ENCODE data around the gene ZNF37A. TPM values are rescaled to one million over a fixed set of nuclear protein-coding genes. Genes with fewer than 3 reads are reported as not detected.

The ZNF37A gene
- total and polyA plus RNA-seq, 2 experiments from 2014 or later = 8.7 to 12.2 TPM

- no peaks in the 10 kb centered on the region for H4K20me1 ChIP-seq (replicated peaks; ENCODE audit: insufficient read depth)
- no peaks in the 10 kb centered on the region for H3K79me2 ChIP-seq (replicated peaks; ENCODE audit: insufficient read depth)
- no peaks in the 10 kb centered on the region for H3K9me2 ChIP-seq (ENCODE audit: insufficient read depth)
- H3K36me3 ChIP-seq (ENCODE audit: insufficient read depth) = peaks cover 56% of the 10 kb centered on the region
- no peaks in the 10 kb centered on the region for H3K4me1 ChIP-seq (ENCODE audit: insufficient read depth)
- no peak overlapping the region for H3K27ac ChIP-seq (ENCODE audit: low read depth)
- H3K27ac Mint-ChIP-seq = no peak overlapping the region
- H3K4me3 ChIP-seq = no peak overlapping the region
- H3K9me3 Mint-ChIP-seq = peaks cover 95% of the 10 kb centered on the region
- H3K27me3 Mint-ChIP-seq (ENCODE audit: insufficient read depth, low read depth, poor library complexity) = peaks cover 6% of the 10 kb centered on the region
- no peak overlapping the region for H3K4me3 Mint-ChIP-seq
- H2AFZ ChIP-seq = no peak overlapping the region
- ATAC-seq (no peak), DNase-seq (ENCODE audit: low spot score) (peak; percentile 5)
- TF ChIP-seq, protein P1, sequence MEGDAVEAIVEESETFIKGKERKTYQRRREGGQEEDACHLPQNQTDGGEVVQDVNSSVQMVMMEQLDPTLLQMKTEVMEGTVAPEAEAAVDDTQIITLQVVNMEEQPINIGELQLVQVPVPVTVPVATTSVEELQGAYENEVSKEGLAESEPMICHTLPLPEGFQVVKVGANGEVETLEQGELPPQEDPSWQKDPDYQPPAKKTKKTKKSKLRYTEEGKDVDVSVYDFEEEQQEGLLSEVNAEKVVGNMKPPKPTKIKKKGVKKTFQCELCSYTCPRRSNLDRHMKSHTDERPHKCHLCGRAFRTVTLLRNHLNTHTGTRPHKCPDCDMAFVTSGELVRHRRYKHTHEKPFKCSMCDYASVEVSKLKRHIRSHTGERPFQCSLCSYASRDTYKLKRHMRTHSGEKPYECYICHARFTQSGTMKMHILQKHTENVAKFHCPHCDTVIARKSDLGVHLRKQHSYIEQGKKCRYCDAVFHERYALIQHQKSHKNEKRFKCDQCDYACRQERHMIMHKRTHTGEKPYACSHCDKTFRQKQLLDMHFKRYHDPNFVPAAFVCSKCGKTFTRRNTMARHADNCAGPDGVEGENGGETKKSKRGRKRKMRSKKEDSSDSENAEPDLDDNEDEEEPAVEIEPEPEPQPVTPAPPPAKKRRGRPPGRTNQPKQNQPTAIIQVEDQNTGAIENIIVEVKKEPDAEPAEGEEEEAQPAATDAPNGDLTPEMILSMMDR (conservative IDR thresholded peaks at IDR 0.05; ENCODE audit: low read depth in 2 of 2) = no peak
- no peak for TF ChIP-seq POLR2AphosphoS5 (IDR thresholded peaks at IDR 0.05; ENCODE audit: low read depth)
- TF ChIP-seq NANOG (IDR thresholded peaks at IDR 0.05; ENCODE audit: borderline replicate concordance) = no peak
- no peak for TF ChIP-seq REST (IDR thresholded peaks at IDR 0.05; ENCODE audit: unreplicated experiment)
- no peak for TF ChIP-seq JUNB (IDR thresholded peaks at IDR 0.05; ENCODE audit: unreplicated experiment)
- TF ChIP-seq, protein P2, sequence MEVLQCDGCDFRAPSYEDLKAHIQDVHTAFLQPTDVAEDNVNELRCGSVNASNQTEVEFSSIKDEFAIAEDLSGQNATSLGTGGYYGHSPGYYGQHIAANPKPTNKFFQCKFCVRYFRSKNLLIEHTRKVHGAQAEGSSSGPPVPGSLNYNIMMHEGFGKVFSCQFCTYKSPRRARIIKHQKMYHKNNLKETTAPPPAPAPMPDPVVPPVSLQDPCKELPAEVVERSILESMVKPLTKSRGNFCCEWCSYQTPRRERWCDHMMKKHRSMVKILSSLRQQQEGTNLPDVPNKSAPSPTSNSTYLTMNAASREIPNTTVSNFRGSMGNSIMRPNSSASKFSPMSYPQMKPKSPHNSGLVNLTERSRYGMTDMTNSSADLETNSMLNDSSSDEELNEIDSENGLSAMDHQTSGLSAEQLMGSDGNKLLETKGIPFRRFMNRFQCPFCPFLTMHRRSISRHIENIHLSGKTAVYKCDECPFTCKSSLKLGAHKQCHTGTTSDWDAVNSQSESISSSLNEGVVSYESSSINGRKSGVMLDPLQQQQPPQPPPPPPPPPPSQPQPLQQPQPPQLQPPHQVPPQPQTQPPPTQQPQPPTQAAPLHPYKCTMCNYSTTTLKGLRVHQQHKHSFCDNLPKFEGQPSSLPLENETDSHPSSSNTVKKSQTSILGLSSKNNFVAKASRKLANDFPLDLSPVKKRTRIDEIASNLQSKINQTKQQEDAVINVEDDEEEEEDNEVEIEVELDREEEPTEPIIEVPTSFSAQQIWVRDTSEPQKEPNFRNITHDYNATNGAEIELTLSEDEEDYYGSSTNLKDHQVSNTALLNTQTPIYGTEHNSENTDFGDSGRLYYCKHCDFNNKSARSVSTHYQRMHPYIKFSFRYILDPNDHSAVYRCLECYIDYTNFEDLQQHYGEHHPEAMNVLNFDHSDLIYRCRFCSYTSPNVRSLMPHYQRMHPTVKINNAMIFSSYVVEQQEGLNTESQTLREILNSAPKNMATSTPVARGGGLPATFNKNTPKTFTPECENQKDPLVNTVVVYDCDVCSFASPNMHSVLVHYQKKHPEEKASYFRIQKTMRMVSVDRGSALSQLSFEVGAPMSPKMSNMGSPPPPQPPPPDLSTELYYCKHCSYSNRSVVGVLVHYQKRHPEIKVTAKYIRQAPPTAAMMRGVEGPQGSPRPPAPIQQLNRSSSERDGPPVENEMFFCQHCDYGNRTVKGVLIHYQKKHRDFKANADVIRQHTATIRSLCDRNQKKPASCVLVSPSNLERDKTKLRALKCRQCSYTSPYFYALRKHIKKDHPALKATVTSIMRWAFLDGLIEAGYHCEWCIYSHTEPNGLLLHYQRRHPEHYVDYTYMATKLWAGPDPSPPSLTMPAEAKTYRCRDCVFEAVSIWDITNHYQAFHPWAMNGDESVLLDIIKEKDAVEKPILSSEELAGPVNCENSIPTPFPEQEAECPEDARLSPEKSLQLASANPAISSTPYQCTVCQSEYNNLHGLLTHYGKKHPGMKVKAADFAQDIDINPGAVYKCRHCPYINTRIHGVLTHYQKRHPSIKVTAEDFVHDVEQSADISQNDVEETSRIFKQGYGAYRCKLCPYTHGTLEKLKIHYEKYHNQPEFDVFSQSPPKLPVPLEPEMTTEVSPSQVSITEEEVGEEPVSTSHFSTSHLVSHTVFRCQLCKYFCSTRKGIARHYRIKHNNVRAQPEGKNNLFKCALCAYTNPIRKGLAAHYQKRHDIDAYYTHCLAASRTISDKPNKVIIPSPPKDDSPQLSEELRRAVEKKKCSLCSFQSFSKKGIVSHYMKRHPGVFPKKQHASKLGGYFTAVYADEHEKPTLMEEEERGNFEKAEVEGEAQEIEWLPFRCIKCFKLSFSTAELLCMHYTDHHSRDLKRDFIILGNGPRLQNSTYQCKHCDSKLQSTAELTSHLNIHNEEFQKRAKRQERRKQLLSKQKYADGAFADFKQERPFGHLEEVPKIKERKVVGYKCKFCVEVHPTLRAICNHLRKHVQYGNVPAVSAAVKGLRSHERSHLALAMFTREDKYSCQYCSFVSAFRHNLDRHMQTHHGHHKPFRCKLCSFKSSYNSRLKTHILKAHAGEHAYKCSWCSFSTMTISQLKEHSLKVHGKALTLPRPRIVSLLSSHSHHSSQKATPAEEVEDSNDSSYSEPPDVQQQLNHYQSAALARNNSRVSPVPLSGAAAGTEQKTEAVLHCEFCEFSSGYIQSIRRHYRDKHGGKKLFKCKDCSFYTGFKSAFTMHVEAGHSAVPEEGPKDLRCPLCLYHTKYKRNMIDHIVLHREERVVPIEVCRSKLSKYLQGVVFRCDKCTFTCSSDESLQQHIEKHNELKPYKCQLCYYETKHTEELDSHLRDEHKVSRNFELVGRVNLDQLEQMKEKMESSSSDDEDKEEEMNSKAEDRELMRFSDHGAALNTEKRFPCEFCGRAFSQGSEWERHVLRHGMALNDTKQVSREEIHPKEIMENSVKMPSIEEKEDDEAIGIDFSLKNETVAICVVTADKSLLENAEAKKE (CRISPR knock-in tag; IDR thresholded peaks at IDR 0.05) = no peak
- no peak for TF ChIP-seq ZNF114 (CRISPR knock-in tag; IDR thresholded peaks at IDR 0.05)
- TF ChIP-seq ZNF331 (CRISPR knock-in tag; IDR thresholded peaks at IDR 0.05; ENCODE audit: low read depth) = no peak
- no peak for TF ChIP-seq ETS1 (IDR thresholded peaks at IDR 0.05)
- no peak for TF ChIP-seq EZH2phosphoT487 (IDR thresholded peaks at IDR 0.05; ENCODE audit: unreplicated experiment)
- no peak for TF ChIP-seq EZH2 (IDR thresholded peaks at IDR 0.05; ENCODE audit: low read depth, unreplicated experiment)
- no peak for TF ChIP-seq CREB1 (CRISPR knock-in tag; IDR thresholded peaks at IDR 0.05; ENCODE audit: low read depth)
- TF ChIP-seq STAT1 (IDR thresholded peaks at IDR 0.05; ENCODE audit: unreplicated experiment) = no peak
- no peaks in the 10 kb centered on the region for H3K4me1 Mint-ChIP-seq
- H3K4me2 ChIP-seq = no peak overlapping the region
- no peaks in the 10 kb centered on the region for H3K27me3 ChIP-seq (ENCODE audit: insufficient read depth)
- peaks cover 94% of the 10 kb centered on the region for H3K36me3 Mint-ChIP-seq (ENCODE audit: low read depth)
- H3F3A ChIP-seq (replicated peaks; ENCODE audit: low read depth) = no peaks in the 10 kb centered on the region; the same call in 1 of the 2 replicates
Measured at GRCh38 chr10:38118072-38118807, 24.1 kb downstream of the ZNF37A start.

Measured in GM23338 (cell line).